Activated gamma-delta T cell treated with Interleukin-2 at 50 U/mL for 16 hours (primary cell): ENCODE measurements around the gene KLK13.

ENCODE experiments used
- DNase-seq: peaks from one replicate; pipeline ENCODE4 v3.0.0-alpha.2; 2020

Gene KLK13

DNA sequence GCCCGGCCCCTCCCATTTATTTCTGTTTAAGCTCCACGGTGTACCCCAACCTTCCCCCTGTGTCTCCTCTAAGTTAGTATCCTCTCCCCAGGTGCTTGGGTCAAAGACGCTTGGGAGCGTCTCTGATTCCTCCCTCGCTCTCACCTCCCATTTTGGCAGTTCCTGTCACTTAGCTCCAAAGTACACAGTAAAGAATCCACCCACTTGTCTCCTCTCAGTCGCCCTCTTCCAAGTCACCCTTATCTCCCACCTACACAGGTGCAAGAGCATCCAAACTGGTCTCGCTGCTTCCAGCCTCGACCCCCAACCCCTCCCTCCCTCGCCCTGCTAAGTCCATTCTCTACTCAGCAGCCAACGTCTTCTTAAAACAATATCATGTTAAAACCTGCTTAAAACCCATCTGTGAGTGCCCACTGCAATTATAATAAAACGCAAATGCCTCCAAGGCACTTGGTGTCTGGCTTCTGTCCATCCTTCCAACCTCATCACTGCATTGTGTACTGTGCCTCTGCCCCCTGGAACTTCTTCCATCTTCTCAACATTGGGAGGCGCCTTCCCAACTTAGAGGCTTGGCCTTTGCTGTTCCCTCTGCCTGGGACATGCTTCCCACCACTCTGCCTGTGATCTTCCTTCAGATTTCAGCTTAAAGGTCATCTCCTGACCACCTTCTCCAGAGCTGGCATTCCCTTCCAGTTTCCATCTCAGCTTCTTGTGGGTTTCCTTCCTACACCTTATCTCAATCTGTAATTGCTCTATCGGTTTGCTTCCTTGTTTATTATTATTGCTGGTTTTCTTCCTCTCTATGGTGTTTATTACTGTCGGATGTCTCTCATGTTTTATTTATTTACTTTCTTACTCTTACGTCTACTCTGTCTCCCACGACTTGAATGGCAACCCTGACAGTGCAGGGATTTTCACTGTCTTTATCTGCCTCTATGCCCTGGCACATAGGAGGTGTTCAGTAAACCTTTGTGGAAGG is 27.3 kb upstream of the KLK13 start:
- no peak for DNase-seq

- no peak for DNase-seq
Observed at GRCh38 chr19:51091126-51091525, 26.2 kb upstream of the KLK13 start.

- no peak for DNase-seq
Observed at GRCh38 chr19:51090471-51090870, 25.6 kb upstream of the KLK13 start.

DNA sequence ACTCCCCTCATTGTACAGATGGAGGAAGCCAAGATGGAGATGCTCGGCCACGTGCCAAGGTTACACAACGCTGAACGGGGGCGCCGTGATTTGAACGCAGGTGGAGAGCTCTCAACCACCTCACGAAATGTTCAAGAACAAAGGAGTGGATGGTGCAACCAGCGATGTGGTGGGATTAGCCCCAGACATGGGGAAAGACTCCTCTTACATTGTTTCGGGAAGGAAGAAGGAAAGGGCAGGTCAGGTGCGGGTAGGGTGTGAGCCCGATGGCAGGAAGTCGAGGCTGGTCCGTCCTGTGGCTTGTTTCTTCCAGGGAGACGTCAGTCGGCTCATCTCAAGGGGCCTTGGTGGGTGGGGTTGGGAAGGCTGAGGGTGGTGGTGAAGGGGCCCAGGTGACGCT is 24.9 kb upstream of the KLK13 start:
- DNase-seq, result no peak

- DNase-seq, result no peak
Observed at GRCh38 chr19:51086153-51086850, 21.4 kb upstream of the KLK13 start.

DNA sequence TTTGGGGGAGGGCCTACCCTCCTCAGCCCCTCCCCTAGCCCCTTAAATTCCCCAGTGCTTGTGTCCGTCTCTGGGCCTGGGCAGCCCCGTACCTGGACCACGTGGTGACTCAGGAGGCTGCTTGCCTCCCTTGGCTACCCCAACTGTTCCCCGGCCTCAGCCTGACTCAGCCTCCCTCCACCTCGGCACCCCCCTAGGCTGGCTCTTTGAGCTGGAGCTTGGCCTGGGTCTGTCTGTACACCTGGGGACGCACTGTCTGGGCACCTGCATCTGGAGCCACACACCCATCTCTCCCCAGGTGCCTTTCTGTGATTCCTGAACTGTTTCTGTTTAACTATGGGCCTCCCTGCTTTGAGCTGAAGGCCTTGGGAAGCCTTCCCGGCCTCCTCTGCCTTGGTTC is 19.6 kb upstream of the KLK13 start:
- no peak for DNase-seq

GRCh38 chr19:51083783-51084182 is 18.9 kb upstream of the KLK13 start:
- no peak for DNase-seq

DNA sequence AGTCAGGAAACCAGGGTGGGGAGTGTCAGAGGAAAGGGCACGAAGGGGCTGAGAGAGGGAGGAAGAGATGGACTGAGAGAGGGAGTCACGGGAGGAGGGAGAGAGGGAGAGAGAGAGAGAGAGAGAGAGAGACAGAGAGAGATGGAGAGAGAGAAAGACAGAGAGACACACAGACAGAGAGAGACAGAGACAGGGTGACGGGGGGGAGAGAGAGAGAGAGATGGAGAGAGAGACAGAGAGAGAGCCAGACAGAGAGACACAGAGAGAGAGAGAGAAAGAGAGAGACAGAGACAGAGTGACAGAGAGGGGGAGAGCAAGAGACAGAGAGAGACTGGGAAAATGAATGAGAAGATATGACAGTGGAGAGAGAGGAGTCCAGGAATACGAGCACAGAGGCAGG is 18.3 kb upstream of the KLK13 start:
- DNase-seq, result no peak

DNA sequence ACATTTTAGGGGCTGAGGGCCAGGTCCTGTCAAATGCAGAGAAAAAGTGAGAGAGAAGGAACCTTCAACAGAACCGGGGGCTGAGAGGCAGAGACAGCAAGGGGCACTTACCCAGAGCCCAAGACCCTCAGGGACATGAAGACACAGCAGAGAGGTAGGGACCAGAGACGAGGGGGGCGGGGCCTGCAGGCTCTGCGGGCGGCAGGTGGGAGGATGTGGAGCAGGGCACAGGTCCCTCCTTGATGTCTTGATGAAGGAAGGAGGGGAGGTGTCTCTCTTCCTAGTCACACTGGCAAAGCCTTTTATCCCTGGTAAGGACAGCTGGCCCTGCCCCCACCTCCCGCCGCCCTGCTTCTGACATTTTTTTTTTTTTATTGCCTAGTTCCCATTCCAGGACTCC is 17.7 kb upstream of the KLK13 start, which contains the start of gene KLK14:
TSS of gene KLK14 (minus strand) at position 277 of the 400 bp plus-strand sequence. CDS start at position 4, 273 bp downstream.
- no peak for DNase-seq

- DNase-seq, result no peak
Observed at GRCh38 chr19:51081476-51081875, 16.6 kb upstream of the KLK13 start.

GRCh38 chr19:51079481-51080110 is 14.7 kb upstream of the KLK13 start:
- DNase-seq, result no peak

DNA sequence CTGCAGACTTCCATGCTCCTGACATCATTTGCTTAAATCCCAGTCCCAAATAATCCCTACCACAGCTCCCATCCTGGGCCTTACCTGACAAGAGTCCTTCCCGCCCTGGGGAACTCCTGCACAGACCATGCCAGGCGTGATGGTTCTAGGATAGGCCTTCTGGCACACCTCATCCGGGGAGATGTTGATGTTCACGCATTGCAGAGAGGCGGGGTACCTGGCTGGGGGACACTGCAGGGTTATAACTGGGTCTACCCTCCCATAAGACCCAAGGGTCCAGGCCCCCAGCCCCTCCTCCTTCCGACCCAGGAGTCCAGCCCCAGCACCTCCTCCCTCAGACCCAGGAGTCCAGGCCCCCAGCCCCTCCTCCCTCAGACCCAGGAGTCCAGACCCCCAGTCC is 13.8 kb upstream of the KLK13 start:
- no peak for DNase-seq

DNA sequence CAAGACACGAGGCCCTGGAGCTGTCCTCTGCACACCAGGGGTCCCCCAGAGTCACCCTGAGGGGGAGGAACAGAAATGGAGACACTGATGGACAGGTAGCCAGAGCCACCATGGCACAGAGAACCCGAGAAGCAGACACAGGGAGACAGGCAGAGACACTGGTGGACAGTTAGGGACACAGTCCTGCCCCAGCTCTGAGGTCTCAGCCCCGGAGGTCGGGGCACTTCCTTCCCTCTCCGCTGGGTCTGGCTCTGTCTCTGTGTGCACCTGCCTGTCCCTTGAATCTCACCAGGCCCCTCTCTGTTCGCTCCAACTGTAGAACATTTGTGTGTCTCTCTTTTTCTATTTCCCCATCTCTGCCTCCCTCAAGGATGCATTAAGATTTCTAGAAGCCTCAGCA is 13.2 kb upstream of the KLK13 start:
- DNase-seq, result no peak

GRCh38 chr19:51076631-51077213 is 11.8 kb upstream of the KLK13 start:
- no peak for DNase-seq

DNA sequence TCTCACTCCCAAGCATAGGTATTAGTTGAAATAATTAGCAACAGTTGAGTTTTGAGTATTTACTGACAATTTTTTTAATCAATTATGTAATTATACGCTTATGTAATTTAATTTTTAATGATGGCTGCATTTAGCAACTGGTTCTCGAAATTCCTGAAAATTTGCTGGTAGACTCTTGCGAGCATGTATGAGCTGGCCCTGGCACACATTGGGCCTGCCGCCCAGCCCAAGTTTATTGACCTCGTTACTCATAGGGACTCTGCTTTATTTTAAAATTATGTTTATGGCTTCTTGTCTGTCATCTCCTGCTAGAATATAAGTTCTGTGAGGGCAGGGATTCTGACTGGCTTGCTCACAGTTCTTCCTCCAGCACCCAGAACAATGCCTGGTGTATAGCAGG is 11.1 kb upstream of the KLK13 start:
- no peak for DNase-seq

GRCh38 chr19:51071095-51071405 is 6.2 kb upstream of the KLK13 start:
- no peak for DNase-seq

DNA sequence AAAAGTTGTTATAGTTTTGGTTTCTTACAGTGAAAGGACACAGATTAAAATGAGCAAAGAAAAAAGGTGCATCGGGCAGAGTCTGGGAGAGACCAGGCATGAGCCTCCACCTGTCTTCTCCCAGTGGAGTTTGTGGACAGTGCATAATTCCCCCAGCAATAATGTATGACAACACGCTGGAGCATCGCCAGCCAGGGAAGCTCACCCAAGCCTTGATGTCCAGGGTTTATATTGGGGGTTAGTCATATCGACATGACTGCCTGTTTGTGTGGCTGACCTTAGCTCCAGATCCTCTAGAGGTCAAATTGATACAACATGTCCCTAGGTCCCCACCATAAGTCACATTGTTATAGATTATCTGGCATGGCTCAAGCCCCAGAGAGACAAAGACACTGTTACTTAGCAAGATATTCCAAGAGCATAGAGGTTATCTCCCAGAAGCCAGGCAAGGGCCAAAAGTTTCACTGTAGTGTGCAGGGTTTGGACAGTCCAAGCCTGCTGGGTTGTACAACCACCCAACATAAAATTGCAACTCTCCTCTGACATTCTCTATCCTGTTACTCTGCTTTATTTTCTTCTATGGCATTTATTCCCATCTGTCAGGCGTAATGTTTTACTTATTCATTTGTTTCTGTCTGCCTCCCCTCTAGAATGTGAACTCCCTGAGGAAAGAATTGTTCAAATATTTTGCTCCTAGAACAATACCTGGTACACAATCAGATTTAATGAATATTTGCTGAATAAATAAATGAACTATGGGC is 5.6 kb upstream of the KLK13 start:
- DNase-seq, result no peak

- no peak for DNase-seq
Observed at GRCh38 chr19:51066393-51067186, 1.7 kb upstream of the KLK13 start.

- DNase-seq, result no peak
Observed at GRCh38 chr19:51065221-51065960, 499 bp upstream of the KLK13 start.

DNA sequence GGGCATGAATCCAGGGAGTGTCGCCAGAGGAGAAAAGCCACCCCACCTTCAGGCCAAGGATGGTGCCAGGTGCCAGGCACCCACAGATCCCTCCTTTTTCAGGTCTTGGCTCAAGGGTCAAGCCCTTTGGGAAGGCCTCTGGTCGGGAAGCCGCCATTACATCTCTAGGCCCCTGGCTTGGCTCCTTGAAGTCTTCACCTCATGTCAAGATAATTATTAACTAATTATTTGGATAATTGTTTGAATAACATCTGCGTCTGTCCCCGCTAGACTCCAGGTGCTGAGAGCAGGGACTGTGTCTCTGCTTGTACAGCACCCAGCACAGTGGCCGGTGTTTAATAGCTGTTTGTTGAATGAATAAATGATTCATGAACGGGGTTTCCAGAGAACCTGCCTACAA is 1.2 kb downstream of the KLK13 start:
- DNase-seq, result no peak

DNA sequence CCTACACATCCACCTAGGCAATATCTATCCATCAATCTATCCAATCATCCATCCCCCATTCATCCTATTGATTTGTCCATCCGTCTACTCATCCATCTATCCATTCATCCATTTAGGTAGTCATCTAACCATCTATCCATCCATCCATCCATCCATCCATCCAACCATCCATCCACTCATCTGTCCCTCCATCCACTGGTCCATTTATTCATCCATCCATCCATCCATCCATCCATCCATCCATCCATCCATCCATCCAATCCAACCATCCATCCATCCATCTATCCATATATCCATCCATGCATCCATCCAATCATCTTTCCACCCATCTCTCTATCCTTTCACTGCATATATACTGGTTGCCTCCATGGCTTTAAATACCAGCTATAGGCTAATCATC is 3.9 kb downstream of the KLK13 start:
- DNase-seq, result no peak
